Panc1 (cell line): ENCODE data around the gene SRXN1.

Experiments
- CTCF ChIP-seq: fragments of 450-650 bp; IDR thresholded peaks from 2 replicates; pipeline ENCODE4 v1.5.1; 2017; ENCODE audit warnings: mild to moderate bottlenecking
- POLR2AphosphoS5 ChIP-seq: IDR thresholded peaks from 2 replicates; pipeline ENCODE4 v1.6.1; 2012; ENCODE audit warnings: mild to moderate bottlenecking, low read depth, low read length, moderate library complexity
- REST ChIP-seq, 2 experiments: IDR thresholded peaks; 2 replicates each; pipeline ENCODE4 v1.6.1; 2011 to 2012; ENCODE audit warnings: low read depth in 2 of 2, control low read depth in 1 of 2, low read length in 1 of 2, mild to moderate bottlenecking in 1 of 2, moderate library complexity in 1 of 2; ENCODE audit not compliant: insufficient read depth in 1 of 2
- TCF7L2 ChIP-seq: IDR thresholded peaks from 2 replicates; pipeline ENCODE4 v1.6.1; 2011; ENCODE audit warnings: mild to moderate bottlenecking, low read depth, low read length, inconsistent platforms

- TF ChIP-seq CTCF (no peak), POLR2AphosphoS5 (no peak), REST (IDR thresholded peaks at IDR 0.05; ENCODE audit: insufficient read depth in 1 of 2, low read depth in 2 of 2, low read length in 1 of 2) (no peak), TCF7L2 (no peak)
Observed at GRCh38 chr20:597560-597959, 55.4 kb downstream of the SRXN1 start.
